ENCODE results near the gene PCYT1A. TPM values are rescaled to one million over a fixed set of nuclear protein-coding genes. Genes with fewer than 3 reads are reported as not detected.
"Not testable (repeated sequence)": the region's sequence is repeated elsewhere in the genome, so short reads cannot be mapped to it uniquely, and the experiment has no call there.

PCYT1A gene
- total RNA-seq, 2 experiments from 2014 or later: 58.4 to 64.2 TPM

GRCh38 chr3:196210673-196211556 lies 76.6 kb downstream of the PCYT1A start, which contains the start of gene ZDHHC19:
Gene ZDHHC19 (minus strand): TSS chr3:196211400. CDS start chr3:196211315, 85 bp downstream.
- DNase-seq (no peak), ATAC-seq (ENCODE audit: low read depth) (no peak)
- H3K27ac Mint-ChIP-seq: no peak within 1 kb of the TSS
- no peaks in the 10 kb centered on the region for H3K9me3 Mint-ChIP-seq
- no peaks in the 10 kb centered on the region for H3K36me3 Mint-ChIP-seq
- POLR2A ChIA-PET: no interaction called here
- peaks cover 4% of the 10 kb centered on the region for H3K4me1 Mint-ChIP-seq
- H3K4me3 Mint-ChIP-seq: no peak within 1 kb of the TSS
- peaks cover 12% of the 10 kb centered on the region for H3K27me3 Mint-ChIP-seq

GRCh38 chr3:196209944-196210672 lies 77.4 kb downstream of the PCYT1A start:
- H3K36me3 Mint-ChIP-seq; ATAC-seq (ENCODE audit: low read depth); H3K27ac Mint-ChIP-seq; H3K9me3 Mint-ChIP-seq; H3K4me3 Mint-ChIP-seq; H3K4me1 Mint-ChIP-seq; POLR2A ChIA-PET; DNase-seq: not testable (repeated sequence)
- peaks cover 16% of the 10 kb centered on the region for H3K27me3 Mint-ChIP-seq

DNA sequence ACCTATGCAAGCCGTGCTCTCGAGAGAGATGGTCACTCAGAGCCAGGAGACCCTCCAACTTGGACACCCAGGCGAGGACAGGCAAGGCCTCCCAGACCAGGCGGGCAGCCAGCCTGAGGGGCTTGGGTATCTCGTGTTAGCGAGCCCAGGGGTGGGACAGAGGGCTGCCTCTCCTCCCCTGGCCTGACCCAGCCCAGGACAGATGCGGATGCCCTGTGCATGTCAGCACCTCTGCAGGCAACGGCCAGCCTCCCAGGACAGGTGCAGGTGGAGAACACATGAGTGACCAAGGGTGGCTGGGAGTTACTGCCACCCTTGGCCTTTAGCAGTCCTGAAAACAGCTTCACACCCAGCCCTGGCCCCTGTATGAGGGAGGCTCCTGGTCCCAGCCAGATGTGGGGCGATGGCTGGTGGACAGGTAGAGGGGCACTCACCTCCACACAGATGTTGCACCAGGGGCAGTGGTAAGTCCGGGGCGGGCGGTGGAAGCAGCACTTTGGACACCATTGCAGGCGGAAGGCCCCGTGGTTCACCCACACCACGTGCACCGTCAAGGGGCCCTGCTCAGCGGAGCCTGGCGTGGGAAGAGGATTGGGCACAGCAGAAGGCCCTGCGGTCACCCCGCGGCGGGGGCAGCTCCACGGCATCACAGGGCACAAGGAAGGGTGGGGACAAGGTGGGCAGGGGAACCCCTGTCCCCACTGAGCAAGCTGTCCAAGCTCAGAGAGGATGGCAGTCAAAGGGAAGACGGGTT lies 78.4 kb downstream of the PCYT1A start:
- Mint-ChIP-seq H3K27me3 (peaks cover 20% of the 10 kb centered on the region), H3K27ac (no peak overlapping the region), H3K9me3 (no peaks in the 10 kb centered on the region), H3K4me3 (peak overlapping the region; percentile 74), H3K4me1 (peaks cover 8% of the 10 kb centered on the region), H3K36me3 (no peaks in the 10 kb centered on the region)
- POLR2A ChIA-PET: no interaction called here
- ATAC-seq (ENCODE audit: low read depth): no peak
- no peak for DNase-seq

GRCh38 chr3:196207833-196208607 lies 79.5 kb downstream of the PCYT1A start:
- Mint-ChIP-seq H3K27me3 (peaks cover 24% of the 10 kb centered on the region), H3K4me1 (peaks cover 10% of the 10 kb centered on the region), H3K9me3 (no peaks in the 10 kb centered on the region), H3K27ac (peak overlapping the region; percentile 66), H3K4me3 (peak overlapping the region; percentile 86), H3K36me3 (no peaks in the 10 kb centered on the region)
- ATAC-seq (ENCODE audit: low read depth) (peak; percentile 72), DNase-seq (peak; percentile 60)
- POLR2A ChIA-PET: no interaction called here

DNA sequence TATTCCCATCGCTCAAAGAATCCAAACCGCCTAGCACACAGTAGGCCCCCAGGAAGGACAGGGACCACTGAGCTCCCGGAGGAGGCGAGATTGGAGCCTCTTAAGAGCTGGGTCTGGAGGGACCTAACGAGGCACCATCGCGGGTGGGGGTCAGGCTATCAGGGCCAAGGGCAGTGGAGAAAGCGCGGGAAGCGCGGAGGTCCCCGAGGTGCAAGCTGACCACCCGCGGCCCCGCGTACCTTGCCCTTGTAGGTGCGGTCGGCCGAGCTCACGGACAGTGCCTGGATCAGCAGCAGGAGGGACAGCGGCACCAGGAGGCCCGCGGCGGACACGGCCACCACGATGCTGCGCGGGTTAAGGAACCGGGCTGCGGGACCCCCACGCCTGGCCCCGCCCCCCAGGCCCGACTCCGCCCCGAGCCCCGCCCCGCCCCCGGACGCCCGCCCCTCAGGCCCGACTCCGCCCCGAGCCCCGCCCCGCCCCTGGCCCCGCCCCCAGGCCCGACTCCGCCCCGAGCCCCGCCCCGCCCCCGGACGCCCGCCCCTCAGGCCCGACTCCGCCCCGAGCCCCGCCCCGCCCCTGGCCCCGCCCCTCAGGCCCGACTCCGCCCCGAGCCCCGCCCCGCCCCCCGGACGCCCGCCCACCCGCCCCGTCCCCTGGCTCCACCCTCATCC lies 80.2 kb downstream of the PCYT1A start:
- Mint-ChIP-seq H3K27me3 (peaks cover 28% of the 10 kb centered on the region), H3K4me1 (peaks cover 10% of the 10 kb centered on the region), H3K36me3 (no peaks in the 10 kb centered on the region), H3K4me3 (peak overlapping the region; percentile 86), H3K9me3 (no peaks in the 10 kb centered on the region), H3K27ac (no peak overlapping the region)
- DNase-seq (peak; percentile 62), ATAC-seq (ENCODE audit: low read depth) (peak; percentile 14)
- POLR2A ChIA-PET: interaction anchor here (1.1 kb wide), 1 partner anchor 27 kb away, joined by 3 read pairs; no protein-coding TSS in a partner anchor

DNA sequence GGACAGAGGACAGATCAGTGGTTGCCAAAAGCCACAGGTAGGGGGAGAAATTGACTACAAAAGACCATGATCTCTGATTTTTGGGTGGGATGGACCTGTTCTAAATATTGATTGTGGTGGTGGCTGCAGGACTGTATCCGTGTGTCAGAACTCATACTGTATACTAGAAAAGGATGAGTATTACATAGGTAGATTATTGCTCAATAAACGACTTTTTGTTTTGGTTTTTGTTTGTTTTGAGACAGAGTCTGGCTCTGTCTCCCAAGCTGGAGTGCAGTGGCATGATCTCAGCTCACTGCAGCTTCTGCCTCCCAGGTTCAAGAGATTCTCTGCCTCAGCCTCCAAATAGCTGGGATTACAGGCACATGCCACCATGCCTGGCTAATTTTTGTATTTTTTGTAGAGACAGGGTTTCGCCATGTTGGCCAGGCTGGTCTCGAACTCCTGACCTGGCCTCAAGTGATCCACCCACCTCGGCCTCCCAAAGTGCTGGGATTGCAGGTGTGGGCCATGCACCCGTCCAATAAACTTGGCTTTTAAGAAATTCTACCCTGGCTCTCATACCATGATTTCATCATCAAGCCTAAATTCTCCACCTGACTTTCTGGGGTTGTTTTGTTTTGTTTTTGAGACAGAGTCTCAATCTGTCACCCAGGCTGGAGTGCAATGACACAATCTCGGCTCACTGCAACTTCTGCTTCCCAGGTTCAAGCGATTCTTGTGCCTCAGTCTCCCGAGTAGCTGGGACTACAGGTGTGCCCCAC lies 81.9 kb downstream of the PCYT1A start:
- not testable (repeated sequence) for ATAC-seq (ENCODE audit: low read depth); H3K27ac Mint-ChIP-seq; H3K36me3 Mint-ChIP-seq; DNase-seq; H3K9me3 Mint-ChIP-seq; H3K4me3 Mint-ChIP-seq
- POLR2A ChIA-PET: interaction anchor here (0.6 to 0.7 kb wide), 2 partner anchors 323 to 454 kb away, joined by 3 read pairs; no protein-coding TSS in a partner anchor
- H3K27me3 Mint-ChIP-seq: peaks cover 28% of the 10 kb centered on the region
- peaks cover 10% of the 10 kb centered on the region for H3K4me1 Mint-ChIP-seq

GRCh38 chr3:196203846-196204245 lies 83.7 kb downstream of the PCYT1A start:
- H3K4me3 Mint-ChIP-seq: no peak overlapping the region
- ATAC-seq (ENCODE audit: low read depth): no peak
- POLR2A ChIA-PET: no interaction called here
- no peak overlapping the region for H3K27ac Mint-ChIP-seq
- H3K9me3 Mint-ChIP-seq: no peaks in the 10 kb centered on the region
- peaks cover 28% of the 10 kb centered on the region for H3K27me3 Mint-ChIP-seq
- no peak for DNase-seq
- peaks cover 10% of the 10 kb centered on the region for H3K4me1 Mint-ChIP-seq
- H3K36me3 Mint-ChIP-seq: no peaks in the 10 kb centered on the region

- Mint-ChIP-seq H3K4me1 (peaks cover 8% of the 10 kb centered on the region), H3K36me3 (no peaks in the 10 kb centered on the region), H3K4me3 (no peak overlapping the region), H3K9me3 (no peaks in the 10 kb centered on the region), H3K27ac (no peak overlapping the region), H3K27me3 (peaks cover 28% of the 10 kb centered on the region)
- ATAC-seq (ENCODE audit: low read depth) (no peak), DNase-seq (no peak)
- POLR2A ChIA-PET: no interaction called here
Observed at GRCh38 chr3:196202516-196202970, 85.0 kb downstream of the PCYT1A start.

DNA sequence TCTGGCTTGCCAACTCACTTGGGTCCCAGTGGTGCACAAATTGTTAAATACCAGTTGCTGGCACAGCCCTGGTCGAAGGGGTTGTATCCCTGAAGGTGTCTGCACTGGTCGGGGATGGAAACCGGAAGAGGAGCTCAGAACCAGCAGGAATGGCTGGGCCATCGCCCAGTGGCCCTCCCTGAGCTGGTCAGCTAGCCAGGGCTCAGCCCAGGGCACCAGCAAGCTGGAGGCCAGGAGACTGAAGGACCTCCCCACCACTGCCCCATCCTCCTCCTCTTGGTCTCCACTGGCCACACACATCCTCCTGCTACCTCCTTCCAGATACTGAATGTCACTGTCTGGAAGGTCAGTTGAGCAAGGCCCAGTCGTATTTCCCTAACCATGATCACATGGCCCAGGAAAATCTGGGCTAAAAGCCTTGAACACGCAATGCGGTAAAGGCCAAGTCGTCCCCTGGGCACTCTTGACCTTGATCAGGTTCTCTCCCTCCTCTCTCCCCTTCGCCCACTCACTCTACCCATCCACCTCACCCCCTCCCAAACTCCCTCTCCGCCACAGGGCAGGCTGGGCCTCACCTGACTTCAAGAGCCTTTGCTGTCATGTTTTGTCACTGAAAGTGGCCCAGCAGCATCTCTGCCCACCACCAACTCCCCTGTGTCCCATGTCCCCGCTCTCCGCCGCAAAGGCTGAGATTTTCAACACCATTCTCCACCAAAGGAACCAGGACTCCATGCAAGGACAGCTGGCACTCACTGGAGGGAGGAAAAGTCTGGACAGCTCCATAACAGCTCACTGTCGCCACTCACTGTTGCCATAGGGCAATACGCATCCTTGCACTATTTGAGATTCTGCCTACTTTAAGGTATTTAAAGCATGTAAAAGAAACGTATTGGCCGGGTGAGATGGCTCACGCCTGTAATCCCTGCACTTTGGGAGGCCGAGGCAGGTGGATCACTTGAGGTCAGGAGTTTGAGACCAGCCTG lies 88.5 kb downstream of the PCYT1A start:
- Mint-ChIP-seq H3K36me3 (no peaks in the 10 kb centered on the region), H3K4me1 (peaks cover 5% of the 10 kb centered on the region), H3K4me3 (no peak overlapping the region), H3K9me3 (no peaks in the 10 kb centered on the region), H3K27ac (no peak overlapping the region), H3K27me3 (peaks cover 7% of the 10 kb centered on the region)
- POLR2A ChIA-PET: interaction anchor here (1.3 kb wide), 1 partner anchor 19 kb away, joined by 5 read pairs; no protein-coding TSS in a partner anchor
- DNase-seq (no peak), ATAC-seq (ENCODE audit: low read depth) (no peak)

DNA sequence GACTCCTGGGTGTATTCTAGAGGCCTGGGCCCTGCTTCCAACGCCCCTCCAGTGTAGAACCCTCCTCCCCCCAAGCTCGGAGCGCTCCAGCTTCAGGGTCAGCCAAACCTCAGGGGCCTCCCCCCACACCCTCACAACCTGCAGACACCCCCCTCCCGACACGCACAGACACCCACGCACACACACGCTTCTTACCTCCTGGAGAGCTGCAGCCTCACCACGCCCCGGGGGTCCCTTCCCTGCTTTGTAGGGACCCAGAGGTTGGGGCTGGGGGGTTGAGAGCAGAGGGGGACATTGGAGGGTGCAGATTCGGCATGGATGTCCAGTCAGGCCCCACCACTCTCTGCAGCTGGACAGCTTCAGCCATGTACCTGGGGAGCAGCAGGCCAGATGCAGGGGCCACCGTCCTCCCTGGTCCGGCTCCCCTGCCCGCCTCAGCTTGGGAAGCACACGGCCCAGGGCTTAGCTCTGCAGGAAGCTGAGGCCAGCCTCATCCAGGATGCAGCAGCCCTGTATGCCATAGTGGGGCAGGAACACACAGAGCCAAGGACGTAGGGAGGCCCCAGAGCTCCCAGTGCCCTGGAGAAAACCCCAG lies 89.3 kb downstream of the PCYT1A start:
- Mint-ChIP-seq H3K27ac (peak overlapping the region; percentile 34), H3K4me1 (peaks cover 7% of the 10 kb centered on the region)
- POLR2A ChIA-PET: interaction anchor here (1.3 kb wide), 1 partner anchor 19 kb away, joined by 5 read pairs; no protein-coding TSS in a partner anchor

More for the DNA sequence above, 89.3 kb downstream of the PCYT1A start:
- DNase-seq: no peak
- Mint-ChIP-seq H3K36me3 (no peaks in the 10 kb centered on the region), H3K27me3 (peaks cover 6% of the 10 kb centered on the region), H3K9me3 (no peaks in the 10 kb centered on the region), H3K4me3 (no peak overlapping the region)
- no peak for ATAC-seq (ENCODE audit: low read depth)

Measured in activated naive CD8-positive, alpha-beta T cell treated with anti-CD3 and anti-CD28 coated beads, Interleukin-2, amount 10 ng/mL, durations not matched to agents 7 days and 5 days (primary cell).